UCSD-AML1 (cell line): ENCODE measurements around the gene NFIC.
"Not testable (repeated sequence)": the region's sequence is repeated elsewhere in the genome, so short reads cannot be mapped to it uniquely, and the experiment has no call there.

ENCODE experiments used
- DNase-seq: peaks from one replicate; lab custom pipeline; 2025; ENCODE audit not compliant: unreplicated experiment; lab: John Stamatoyannopoulos, UW

Gene NFIC

DNA sequence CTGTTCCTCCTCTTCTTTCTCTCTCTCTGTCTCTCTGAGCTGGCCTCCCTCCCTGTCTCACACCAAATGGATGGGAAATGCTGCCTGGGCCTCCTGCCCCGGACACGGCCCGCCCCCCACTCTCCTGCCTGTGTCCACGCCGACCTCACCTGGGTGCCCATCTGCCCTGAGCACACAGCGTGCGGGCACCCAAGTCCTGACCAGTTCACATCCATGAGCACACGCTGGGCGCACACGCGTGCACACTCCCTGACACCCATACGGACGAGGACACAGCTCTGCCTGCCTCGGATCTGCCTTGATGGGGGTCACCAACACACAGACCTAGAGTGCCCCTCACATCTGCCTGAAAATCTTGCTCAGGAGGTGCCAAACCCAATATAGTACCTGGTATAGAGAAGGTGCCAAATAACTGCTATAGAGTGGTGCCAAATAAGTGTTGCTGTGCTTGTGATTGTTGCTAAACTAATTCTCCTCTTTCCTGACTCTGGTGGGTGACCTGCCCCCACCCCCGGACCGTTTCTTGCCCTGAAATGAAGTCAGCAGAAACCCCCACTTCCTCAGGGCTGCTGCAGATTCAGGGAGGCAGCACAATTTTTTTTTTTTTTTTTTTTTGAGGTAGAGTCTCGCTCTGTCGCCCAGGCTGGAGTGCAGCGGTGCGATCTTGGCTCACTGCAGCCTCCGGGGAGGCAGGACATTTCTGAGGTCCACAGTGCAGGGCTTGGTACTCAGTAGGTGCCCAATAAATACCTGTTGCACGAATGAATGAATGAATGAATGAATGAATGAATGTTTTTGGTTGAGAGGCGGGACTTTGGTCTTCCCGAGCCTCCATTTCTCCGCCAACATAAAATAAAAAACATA, 4.6 kb downstream of the NFIC start:
- DNase-seq, result no peak

GRCh38 chr19:3372413-3372812, 6.0 kb downstream of the NFIC start:
- DNase-seq, result no peak

DNA sequence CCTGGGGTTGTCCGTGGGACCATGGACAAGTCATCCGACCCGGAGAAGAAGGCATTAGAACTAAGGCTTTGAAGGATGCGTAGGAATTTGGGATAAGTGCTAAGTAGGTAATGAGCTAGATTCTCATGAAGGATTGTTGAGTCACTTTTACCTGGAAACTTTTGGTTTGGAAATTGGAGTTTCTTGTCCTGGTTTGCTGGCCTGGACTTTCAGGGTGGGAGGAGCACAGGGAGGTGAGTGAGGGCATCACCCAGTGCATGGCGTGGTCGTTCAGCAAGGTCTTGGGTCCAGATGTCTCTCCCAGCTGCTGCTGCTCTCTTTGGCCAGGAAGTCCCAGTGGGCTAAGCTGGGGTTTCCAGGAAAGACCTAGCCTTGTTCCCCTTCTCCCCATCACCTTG, 7.6 kb downstream of the NFIC start:
- no peak for DNase-seq

DNA sequence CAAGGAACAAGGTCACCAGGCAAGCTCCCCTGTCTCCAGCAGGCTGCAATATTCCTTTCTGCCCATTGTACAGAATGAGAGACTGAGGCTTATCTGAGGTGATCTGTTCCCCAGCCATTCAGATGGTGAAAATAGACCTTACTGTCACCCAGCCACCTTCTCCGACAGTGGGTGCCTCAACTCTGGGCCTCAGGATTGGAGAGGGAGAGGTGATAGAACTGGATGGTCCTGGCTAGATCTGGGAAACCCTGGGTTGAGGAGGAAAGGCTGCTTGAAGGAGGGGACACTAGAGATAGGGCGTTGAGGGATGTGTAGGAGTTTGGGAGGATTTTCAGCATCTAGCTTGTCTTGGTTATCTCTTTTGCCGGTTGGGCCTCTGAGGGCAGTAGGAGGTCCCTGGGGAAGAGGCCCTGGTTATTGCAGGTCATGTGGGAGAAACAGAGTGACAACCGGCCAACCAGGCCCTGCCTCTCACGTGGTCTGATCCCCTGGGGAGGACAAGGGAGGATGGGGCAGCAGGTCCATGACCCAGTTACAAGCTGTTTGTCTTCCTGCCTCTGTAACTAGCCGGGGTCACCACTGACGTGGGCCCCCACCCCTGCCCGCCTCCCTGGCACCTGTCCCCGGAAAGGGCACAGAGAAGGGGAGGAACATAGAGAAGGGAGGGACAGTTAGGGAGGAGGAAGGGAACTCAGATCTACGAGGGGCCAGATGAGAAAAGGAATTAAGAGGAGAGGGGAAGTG, 8.2 kb downstream of the NFIC start:
- no peak for DNase-seq

DNA sequence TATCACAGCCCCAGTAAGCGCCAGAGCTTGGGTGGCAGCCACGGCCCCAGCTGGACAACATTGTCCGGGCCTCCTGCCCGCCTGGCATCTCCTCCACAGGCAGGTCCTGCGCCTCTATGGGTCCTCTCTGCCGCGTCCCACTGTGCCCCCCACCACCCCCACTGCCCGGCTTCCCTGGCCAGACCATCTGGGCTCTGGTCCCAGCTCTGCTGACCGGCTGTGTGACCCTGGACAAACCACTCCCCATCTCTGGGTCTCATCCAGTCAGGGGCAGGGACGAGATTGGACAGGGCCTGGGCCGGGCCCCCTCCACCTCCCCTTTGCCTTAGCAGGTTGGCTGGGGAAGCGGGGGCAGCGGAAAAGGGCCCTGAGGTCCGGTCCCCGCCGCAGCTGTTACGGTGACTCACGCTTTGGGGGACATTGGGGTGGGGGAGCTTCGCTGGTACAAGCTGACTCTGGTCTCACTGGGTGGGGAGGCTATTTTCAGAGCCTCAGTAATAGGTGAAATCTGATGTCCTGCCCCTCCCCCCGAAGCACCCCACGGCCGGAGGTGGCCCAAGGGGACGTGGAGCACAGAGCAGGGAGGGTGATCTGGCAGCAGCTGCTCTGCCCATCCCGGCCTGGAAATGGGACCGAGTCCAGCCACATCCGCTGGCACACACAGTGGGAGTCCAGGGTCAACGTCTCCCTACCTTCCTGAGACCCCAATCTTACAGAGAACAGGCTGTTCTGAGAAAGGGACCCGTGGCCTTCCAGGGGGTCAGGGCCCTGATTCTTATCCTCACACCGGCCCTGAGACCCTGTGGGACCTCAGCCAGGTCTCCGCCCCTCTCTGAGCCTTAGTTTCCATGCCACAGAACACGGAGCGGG, 9.1 kb downstream of the NFIC start:
- DNase-seq, result no peak

DNA sequence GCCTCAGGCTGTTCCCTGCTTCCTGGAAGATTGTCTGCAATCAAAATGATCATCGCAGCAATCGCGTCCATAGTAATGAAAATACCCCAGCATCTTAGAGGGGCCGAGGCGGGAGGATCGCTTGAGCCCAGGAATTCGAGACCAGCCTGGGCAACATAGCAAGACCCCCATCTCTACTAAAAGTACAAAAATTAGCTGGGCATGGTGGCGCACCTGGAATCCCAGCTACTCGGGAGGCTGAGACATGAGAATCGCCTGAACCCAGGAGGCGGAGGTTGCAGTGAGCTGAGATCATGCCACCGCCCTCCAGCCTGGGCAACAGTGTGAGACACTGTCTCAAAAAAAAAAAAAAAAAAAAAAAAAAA, 9.7 kb downstream of the NFIC start:
- not testable (repeated sequence) for DNase-seq

DNA sequence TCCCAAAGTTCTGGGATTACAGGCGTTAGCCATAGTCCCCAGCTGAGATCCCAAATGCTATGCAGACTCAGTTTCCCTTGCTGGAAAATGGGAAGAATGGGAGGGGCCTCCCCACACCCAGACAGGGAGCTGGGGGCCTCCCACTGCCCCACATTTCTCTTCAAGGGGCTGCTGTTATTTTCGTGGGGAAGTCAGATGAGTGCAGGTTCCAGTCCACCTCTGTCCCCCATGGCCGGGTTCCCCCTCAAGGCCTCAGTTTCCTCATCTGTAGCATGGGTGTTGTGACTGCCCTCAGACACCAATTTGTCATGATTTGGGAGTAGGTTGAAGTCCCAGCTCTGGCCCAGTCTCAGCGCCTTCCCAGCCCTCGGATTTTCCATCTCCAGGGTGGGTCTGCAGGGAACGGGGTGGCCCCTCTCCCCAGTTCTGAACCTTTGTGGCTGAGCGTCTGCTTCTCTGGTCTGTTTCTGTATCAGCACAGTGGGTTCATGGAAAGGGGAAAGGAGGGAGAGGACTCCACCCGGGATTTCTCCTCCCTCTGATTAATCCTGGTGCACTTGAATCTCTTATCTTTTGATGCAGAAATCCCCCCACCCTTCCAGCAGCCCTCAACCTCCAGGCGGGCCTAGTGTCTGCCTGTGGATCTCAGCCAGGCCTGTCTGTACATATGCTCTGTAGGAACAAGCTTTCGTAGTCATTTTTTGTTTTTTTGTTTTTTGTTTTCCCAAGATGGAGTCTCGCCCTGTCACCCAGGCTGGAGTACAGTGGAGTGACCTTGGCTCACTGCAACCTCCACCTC, 12.2 kb downstream of the NFIC start:
- DNase-seq, result no peak

- DNase-seq, result no peak
These were observed 14.4 kb downstream of the NFIC start for GRCh38 chr19:3380829-3381228.

DNA sequence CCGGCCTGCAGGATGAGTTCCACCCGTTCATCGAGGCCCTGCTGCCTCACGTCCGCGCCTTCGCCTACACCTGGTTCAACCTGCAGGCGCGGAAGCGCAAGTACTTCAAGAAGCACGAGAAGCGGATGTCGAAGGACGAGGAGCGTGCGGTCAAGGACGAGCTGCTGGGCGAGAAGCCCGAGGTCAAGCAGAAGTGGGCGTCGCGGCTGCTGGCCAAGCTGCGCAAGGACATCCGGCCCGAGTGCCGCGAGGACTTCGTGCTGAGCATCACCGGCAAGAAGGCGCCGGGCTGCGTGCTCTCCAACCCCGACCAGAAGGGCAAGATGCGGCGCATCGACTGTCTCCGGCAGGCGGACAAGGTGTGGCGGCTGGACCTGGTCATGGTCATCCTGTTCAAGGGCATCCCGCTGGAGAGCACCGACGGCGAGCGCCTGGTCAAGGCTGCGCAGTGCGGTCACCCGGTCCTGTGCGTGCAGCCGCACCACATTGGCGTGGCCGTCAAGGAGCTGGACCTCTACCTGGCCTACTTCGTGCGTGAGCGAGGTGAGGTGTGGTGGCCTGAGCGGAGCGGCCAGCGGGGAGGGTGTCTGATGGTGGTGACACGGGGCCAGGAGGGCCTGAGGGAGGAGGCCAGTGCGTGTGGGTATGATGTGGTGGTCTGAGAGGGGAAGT, 15.5 kb downstream of the NFIC start:
- DNase-seq, result no peak

GRCh38 chr19:3382460-3383100, 16.2 kb downstream of the NFIC start:
- no peak for DNase-seq

DNA sequence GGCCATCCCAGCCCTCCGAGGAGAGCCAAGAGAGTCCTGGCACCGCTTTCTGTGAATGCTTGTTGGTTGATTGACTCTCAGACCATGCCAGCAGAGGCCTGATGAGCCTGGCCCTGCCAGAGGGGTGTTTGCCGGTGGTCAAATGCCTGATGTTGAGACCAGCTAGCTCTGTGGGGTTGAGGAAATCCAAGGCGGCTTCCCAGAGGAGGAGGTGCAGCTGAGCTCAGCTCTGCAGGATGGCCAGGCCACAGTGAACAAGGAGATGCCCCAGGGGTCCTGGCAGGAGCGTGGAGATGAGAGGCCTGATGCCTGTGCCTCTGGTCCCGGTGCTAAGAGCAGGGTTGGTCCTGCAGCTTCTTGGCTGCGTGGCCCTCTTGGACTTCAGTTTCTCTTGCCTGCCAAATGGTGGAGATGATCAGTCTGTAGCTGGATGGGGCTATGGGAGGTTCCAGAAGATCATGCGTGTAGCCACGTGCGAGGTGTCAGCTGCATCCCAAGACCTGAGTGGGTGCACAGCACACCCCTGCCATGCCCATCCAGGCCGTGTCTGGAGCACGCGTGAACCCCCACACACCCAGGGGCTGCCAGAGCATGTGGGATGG, 16.8 kb downstream of the NFIC start:
- no peak for DNase-seq

GRCh38 chr19:3386447-3387234, 20.3 kb downstream of the NFIC start:
- no peak for DNase-seq

DNA sequence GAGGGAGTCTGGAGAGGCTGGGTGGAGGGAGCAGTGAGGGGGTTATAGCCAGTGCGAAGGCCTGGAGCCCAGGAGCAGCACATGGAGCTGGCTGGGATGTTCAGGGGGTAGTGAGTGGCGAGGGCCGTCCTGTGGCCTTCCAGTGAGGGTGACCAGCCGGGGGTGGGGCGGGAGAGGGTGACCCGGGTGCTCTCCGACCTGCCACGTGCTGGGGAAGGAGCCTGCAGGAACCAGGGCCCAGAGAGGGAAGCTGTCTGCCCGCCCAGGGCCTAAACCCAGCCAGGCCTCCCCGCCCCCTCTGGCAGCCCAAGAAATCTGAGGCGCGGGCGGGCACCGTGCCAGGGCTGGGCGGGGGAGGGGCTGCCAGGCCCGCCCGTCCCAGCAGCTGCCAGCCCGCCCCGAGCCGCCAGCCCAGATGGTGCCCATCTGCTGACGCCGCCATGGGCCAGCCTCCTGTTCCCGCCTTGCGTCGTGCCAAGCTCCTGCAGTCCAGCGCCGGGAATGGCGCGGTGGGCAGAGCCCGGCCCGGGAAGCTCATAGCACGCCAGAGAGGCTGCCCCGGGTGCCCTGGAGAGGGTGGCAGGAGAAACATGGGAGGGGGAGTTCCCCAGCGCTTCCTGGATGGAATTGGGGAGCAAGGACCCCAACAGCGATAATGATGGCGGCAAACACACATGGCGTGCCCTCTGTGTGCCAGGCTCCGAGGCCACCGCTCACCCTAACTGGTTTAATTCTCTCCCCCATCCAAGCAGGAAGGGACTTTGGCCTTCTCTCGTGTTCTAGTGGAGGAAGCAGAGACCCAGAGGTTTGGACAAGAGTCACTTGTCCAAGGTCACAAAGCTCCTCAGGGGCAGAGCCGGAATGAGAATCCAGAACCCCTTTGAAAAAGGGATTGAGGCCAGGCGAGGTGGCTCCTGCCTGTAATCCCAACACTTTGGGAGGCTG, 21.5 kb downstream of the NFIC start:
- no peak for DNase-seq

- no peak for DNase-seq
These were observed 23.0 kb downstream of the NFIC start for GRCh38 chr19:3389446-3389778.

DNA sequence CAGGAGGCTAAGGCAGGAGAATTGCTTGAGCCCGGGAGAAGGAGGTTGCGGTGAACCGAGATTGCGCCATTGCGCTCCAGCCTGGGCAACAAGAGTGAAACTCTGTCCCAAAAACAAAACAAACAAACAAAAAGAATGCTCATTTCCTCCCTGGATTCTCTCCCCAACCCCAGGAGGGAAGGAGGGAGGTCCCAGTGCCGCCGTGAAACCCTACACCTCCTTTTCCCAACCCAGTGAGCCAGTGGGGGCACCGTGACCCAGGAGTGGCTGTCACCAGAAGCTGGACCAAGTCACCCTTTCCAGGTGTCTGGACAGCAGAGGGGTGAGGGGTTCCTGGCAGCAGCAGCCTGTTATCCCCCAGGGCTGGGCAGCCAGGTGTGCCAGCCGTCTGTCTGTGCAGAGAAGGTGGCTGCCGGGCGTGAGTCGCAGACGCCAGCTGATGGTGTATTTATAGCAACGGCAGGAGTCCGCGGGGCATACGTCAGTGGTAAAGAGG, 23.5 kb downstream of the NFIC start:
- no peak for DNase-seq

GRCh38 chr19:3391911-3392310, 25.5 kb downstream of the NFIC start:
- not testable (repeated sequence) for DNase-seq

DNA sequence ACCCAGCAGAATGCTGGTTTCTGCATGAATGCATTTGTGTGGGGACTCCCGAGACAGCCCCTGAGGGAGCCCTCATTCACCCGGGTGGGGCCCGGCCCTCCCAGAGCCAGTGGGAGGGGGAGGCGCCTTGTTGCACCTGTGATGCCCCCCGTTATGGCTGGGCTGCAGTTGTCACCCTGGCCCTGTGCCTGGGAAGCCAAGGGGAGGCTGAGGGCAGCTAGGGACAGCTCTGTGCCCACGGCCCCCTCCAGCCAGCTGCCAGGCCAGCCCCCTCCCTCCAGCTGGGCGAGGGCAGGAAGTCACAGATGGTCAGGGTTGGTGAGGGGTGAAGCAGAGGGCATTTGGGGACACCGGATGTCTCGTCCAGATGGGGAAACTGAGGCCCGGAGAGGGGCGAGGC, 26.1 kb downstream of the NFIC start:
- no peak for DNase-seq
